Esophagus squamous epithelium (tissue), 5 donors: Measurements from ENCODE around the gene PLEKHH1. TPM values are rescaled to one million over a fixed set of nuclear protein-coding genes. Genes with fewer than 3 reads are reported as not detected.

Experiments
- DNase-seq: peaks from one replicate; lab custom pipeline; 2025; lab: John Stamatoyannopoulos, UW
- H3K27ac ChIP-seq, 4 donors: fragments of 200-600 bp; sonication (generic); one replicate each; pipeline ENCODE4 v1.5.1; 2016 to 2019; ENCODE audit warnings: mild to moderate bottlenecking in 1 of 4
- H3K27me3 ChIP-seq, 4 donors: fragments of 200-600 bp; sonication (generic); 1 replicate in 3 of 4; 2 replicates in 1 of 4; pipeline versions ENCODE4 v1.5.1 to v1.6.0; 2017 to 2021; ENCODE audit warnings: antibody characterized with exemption in 1 of 4
- H3K36me3 ChIP-seq, 3 donors: fragments of 200-600 bp; sonication (generic); one replicate each; pipeline ENCODE4 v1.5.1; 2016 to 2019
- H3K4me1 ChIP-seq, 3 donors: fragments of 200-600 bp; sonication (generic); one replicate each; pipeline ENCODE4 v1.5.1; 2017 to 2019
- H3K4me3 ChIP-seq, 4 donors: fragments of 200-600 bp; sonication (generic); 1 replicate in 3 of 4; 2 replicates in 1 of 4; pipeline ENCODE4 v1.5.1; 2016 to 2019; ENCODE audit warnings: mild to moderate bottlenecking in 2 of 4, moderate library complexity in 1 of 4
- H3K9me3 ChIP-seq, 3 donors: fragments of 200-600 bp; sonication (generic); one replicate each; pipeline ENCODE4 v1.5.1; 2016 to 2019
- POLR2A ChIP-seq, 4 donors: fragments of 450-650 bp; IDR thresholded peaks; one replicate each; pipeline ENCODE4 v1.6.1; 2017; ENCODE audit warnings: antibody characterized with exemption in 4 of 4, mild to moderate bottlenecking in 4 of 4, moderate library complexity in 3 of 4
- WGBS, 2 donors: methylation state at CpG; one replicate each; pipeline ENCODE4 v1.1.5; 2018; 5-methylcytosine and 5-hydroxymethylcytosine counted together
- intact Hi-C: fragments of 100-400 bp; cut with DNase I; formaldehyde crosslinking; loops from one replicate; pipeline ENCODE4 v1.15.0; 2022
- total RNA-seq, 4 donors: library from RNA; depleted of rRNA; stranded (reverse); fragments of >200 nt; gene quantifications; one replicate each; pipeline ENCODE4 v1.1.0, GENCODE V29; 2016
- TF ChIP-seq, protein P1 (sequence below), 6 experiments: fragments of 450-650 bp in 4 of 6; fragments of 200-600 bp in 2 of 6; sonication (generic) in 2 of 6; IDR thresholded peaks; one replicate each; pipeline ENCODE4 v1.5.1; 2016 to 2019; ENCODE audit warnings: antibody characterized with exemption in 6 of 6, mild to moderate bottlenecking in 4 of 6, moderate library complexity in 4 of 6
- donor health status: DM: yes; HTN: yes; CAD: no.

The PLEKHH1 gene
- 1 to 10 TPM; 4.1 to 7.9 (median 5.7) TPM for total RNA-seq

- no peaks in the 10 kb centered on the region for H3K9me3 ChIP-seq
- WGBS, 2 donors, result 0% methylated on average over 1 to 14 of the region's 86 CpGs
- H3K27ac ChIP-seq, result peak within 1 kb of the TSS; percentile 73 to 80 (median 74)
- intact Hi-C loops, result no loop called here
- no peaks in the 10 kb centered on the region for H3K36me3 ChIP-seq
- TF ChIP-seq POLR2A (IDR thresholded peaks at IDR 0.05), result peak in 2 of 4 donors; percentile 37 to 55
- TF ChIP-seq, protein P1, sequence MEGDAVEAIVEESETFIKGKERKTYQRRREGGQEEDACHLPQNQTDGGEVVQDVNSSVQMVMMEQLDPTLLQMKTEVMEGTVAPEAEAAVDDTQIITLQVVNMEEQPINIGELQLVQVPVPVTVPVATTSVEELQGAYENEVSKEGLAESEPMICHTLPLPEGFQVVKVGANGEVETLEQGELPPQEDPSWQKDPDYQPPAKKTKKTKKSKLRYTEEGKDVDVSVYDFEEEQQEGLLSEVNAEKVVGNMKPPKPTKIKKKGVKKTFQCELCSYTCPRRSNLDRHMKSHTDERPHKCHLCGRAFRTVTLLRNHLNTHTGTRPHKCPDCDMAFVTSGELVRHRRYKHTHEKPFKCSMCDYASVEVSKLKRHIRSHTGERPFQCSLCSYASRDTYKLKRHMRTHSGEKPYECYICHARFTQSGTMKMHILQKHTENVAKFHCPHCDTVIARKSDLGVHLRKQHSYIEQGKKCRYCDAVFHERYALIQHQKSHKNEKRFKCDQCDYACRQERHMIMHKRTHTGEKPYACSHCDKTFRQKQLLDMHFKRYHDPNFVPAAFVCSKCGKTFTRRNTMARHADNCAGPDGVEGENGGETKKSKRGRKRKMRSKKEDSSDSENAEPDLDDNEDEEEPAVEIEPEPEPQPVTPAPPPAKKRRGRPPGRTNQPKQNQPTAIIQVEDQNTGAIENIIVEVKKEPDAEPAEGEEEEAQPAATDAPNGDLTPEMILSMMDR (IDR thresholded peaks at IDR 0.05), result no peak
- no peak for DNase-seq
- peak within 1 kb of the TSS; percentile 57 to 91 (median 80) for H3K4me3 ChIP-seq
- H3K27me3 ChIP-seq, result peaks cover 0 to 12% (median 0%) of the 10 kb centered on the region in 4 donors
- peaks cover 4 to 24% (median 7%) of the 10 kb centered on the region in 3 donors for H3K4me1 ChIP-seq
Observed at GRCh38 chr14:67532998-67533753, at the start of gene PLEKHH1. Gene PLEKHH1, plus strand, starts transcription at chr14:67533290. Its CDS starts 8,578 bp downstream, at chr14:67541868.

DNA sequence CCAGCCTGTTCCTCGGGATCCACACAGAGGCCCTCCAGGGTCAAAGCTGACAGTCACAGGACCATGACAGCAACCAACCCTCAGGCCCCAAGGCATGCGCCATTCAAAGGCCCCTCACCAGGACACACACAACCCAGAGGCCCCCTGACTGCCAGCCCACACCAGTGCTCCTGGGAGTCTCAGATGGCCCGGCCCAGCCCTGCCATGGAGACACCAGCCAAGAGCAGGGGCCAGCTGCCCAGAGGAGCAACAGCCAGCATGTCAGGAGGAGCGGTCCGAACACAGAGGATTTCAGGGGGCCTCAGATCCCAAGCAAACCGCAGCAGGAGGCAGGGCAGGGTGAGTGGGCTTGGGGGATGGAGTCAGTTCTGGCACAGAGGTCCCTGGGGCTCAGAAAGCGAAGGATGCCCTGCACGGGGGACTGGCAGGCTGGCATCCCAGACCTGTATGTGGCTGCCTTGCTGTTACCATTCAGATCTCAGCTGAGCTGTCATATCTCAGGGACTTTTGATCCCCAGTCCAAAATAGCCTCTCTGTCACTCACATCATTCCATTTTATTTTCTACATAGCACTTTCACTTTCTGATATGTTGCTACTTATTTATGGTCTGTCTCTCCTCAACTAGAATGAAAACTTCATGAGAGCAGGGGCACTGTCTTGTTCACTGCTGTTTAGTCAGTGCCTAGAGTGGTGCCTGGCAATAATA is 49.4 kb upstream of the PLEKHH1 start:
- no peaks in the 10 kb centered on the region for H3K36me3 ChIP-seq
- H3K4me1 ChIP-seq, result peaks cover under 1 to 11% (median 7%) of the 10 kb centered on the region in 3 donors
- intact Hi-C loops, result no loop called here
- no peak overlapping the region for H3K4me3 ChIP-seq
- DNase-seq, result no peak
- WGBS, 2 donors, result 84 to 100% methylated on average over 1 to 5 of the region's 8 CpGs
- H3K27me3 ChIP-seq, result no peaks in the 10 kb centered on the region
- TF ChIP-seq, protein P1 (IDR thresholded peaks at IDR 0.05), result no peak
- TF ChIP-seq POLR2A (IDR thresholded peaks at IDR 0.05), result no peak
- no peaks in the 10 kb centered on the region for H3K9me3 ChIP-seq
- no peak overlapping the region for H3K27ac ChIP-seq

DNA sequence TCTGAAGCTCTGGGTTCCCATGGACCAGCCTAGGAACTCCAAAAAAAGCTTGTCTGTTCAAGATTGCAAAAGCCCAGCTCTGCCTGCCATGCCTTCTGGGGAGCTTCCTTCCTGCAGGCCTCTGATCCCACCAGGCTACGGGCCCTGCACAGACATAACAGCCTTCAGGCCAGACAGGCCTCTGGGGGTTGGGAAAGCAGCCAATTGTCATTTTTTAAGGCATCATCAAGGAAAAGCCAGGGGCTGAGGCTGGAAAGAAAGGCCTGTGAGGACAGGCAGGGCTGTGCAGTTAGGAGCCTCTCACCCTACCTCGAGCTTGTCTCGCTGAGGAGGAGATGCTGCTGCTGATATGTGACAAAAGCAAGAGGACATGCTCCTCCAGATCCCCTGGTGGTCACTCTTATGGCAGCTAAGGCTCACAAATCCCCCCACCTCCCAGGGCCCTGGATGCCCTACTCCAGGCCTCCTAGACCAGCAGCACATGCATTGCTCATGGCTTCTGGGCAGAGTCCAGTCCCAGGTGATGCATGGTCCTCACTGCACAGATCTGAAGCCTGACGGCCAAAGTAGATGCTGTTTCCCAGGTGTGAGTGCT is 47.5 kb upstream of the PLEKHH1 start:
- TF ChIP-seq, protein P1 (IDR thresholded peaks at IDR 0.05), result no peak
- TF ChIP-seq POLR2A (IDR thresholded peaks at IDR 0.05), result no peak
- H3K27ac ChIP-seq, result no peak overlapping the region
- H3K4me1 ChIP-seq, result peaks cover 2 to 18% (median 11%) of the 10 kb centered on the region in 3 donors
- no peaks in the 10 kb centered on the region for H3K27me3 ChIP-seq
- no peak for DNase-seq
- H3K9me3 ChIP-seq, result no peaks in the 10 kb centered on the region
- H3K36me3 ChIP-seq, result no peaks in the 10 kb centered on the region
- H3K4me3 ChIP-seq, result no peak overlapping the region
- intact Hi-C loops, result no loop called here
- WGBS, 2 donors, result 33 to 81% methylated on average over 1 to 3 of the region's 4 CpGs

- Histone ChIP-seq H3K9me3 (no peaks in the 10 kb centered on the region), H3K27ac (no peak overlapping the region), H3K4me1 (peaks cover 2 to 18% (median 11%) of the 10 kb centered on the region in 3 donors), H3K36me3 (no peaks in the 10 kb centered on the region), H3K4me3 (no peak overlapping the region), H3K27me3 (no peaks in the 10 kb centered on the region)
- no peak for DNase-seq
- TF ChIP-seq, protein P1 (IDR thresholded peaks at IDR 0.05), result no peak
- no peak for TF ChIP-seq POLR2A (IDR thresholded peaks at IDR 0.05)
- WGBS, 2 donors, result 86 to 94% methylated on average over 1 to 2 of the region's 4 CpGs
- intact Hi-C loops, result no loop called here
Observed at GRCh38 chr14:67486890-67487289, 46.2 kb upstream of the PLEKHH1 start.
